NCI-H1694 (cell line): ENCODE results near the gene NIPAL3.
"Not testable (repeated sequence)": the region's sequence is repeated elsewhere in the genome, so short reads cannot be mapped to it uniquely, and the experiment has no call there.

Experiments used
- DNase-seq: peaks from one replicate; lab custom pipeline; 2025; lab: John Stamatoyannopoulos, UW

Gene NIPAL3

GRCh38 chr1:24459551-24460266 lies 44.1 kb downstream of the NIPAL3 start:
- no peak for DNase-seq

- DNase-seq, result not testable (repeated sequence)
Observed at GRCh38 chr1:24462128-24462527, 46.5 kb downstream of the NIPAL3 start.

GRCh38 chr1:24463776-24464735 lies 48.5 kb downstream of the NIPAL3 start:
- no peak for DNase-seq

- no peak for DNase-seq
Observed at GRCh38 chr1:24465099-24465498, 49.5 kb downstream of the NIPAL3 start.

- no peak for DNase-seq
Observed at GRCh38 chr1:24465638-24466037, 50.0 kb downstream of the NIPAL3 start.

- DNase-seq, result no peak
Observed at GRCh38 chr1:24468685-24469316, 53.2 kb downstream of the NIPAL3 start.

- DNase-seq, result no peak
Observed at GRCh38 chr1:24470592-24470991, 55.0 kb downstream of the NIPAL3 start.

- no peak for DNase-seq
Observed at GRCh38 chr1:24472527-24473251, 57.1 kb downstream of the NIPAL3 start.

- DNase-seq, result no peak
Observed at GRCh38 chr1:24474193-24474592, 58.6 kb downstream of the NIPAL3 start.

- DNase-seq, result no peak
Observed at GRCh38 chr1:24475700-24476099, 60.1 kb downstream of the NIPAL3 start.

GRCh38 chr1:24476571-24476970 lies 61.0 kb downstream of the NIPAL3 start:
- no peak for DNase-seq

- no peak for DNase-seq
Observed at GRCh38 chr1:24477309-24477708, 61.7 kb downstream of the NIPAL3 start.

- DNase-seq, result no peak
Observed at GRCh38 chr1:24481101-24481500, 65.5 kb downstream of the NIPAL3 start.

GRCh38 chr1:24481843-24482610 lies 66.4 kb downstream of the NIPAL3 start:
- no peak for DNase-seq

GRCh38 chr1:24483441-24483840 lies 67.8 kb downstream of the NIPAL3 start:
- DNase-seq, result no peak

- DNase-seq, result no peak
Observed at GRCh38 chr1:24484199-24484598, 68.6 kb downstream of the NIPAL3 start.

- no peak for DNase-seq
Observed at GRCh38 chr1:24486331-24487065, 70.9 kb downstream of the NIPAL3 start.

GRCh38 chr1:24487455-24487854 lies 71.9 kb downstream of the NIPAL3 start:
- DNase-seq, result no peak

- DNase-seq, result not testable (repeated sequence)
Observed at GRCh38 chr1:24488159-24488558, 72.6 kb downstream of the NIPAL3 start.

- no peak for DNase-seq
Observed at GRCh38 chr1:24489674-24490073, 74.1 kb downstream of the NIPAL3 start.
